A673 (cell line): ENCODE measurements around the gene OR10A7. TPM values are rescaled to one million over a fixed set of nuclear protein-coding genes. Genes with fewer than 3 reads are reported as not detected.

ENCODE experiments used
- BruUV-seq: library from RNA; stranded (reverse); fragments of 400-500 nt; replicated peaks from 2 replicates; lab custom pipeline; 2021; lab: Mats Ljungman, UMichigan
- CTCF ChIA-PET: fragments of 300-600 bp; sonication (Branson Sonifier 250); formaldehyde crosslinking; loops from one replicate; lab custom pipeline; 2022; ENCODE audit warnings: antibody characterized with exemption; lab: Charles Lee
- POLR2A ChIA-PET: fragments of 300-600 bp; sonication (Branson Sonifier 250); formaldehyde crosslinking; loops from one replicate; lab custom pipeline; 2022; ENCODE audit warnings: antibody characterized with exemption; ENCODE audit not compliant: low non-redundant PET; lab: Charles Lee
- DNase-seq: peaks from one replicate; pipeline ENCODE4 v3.0.0-alpha.2; 2015; ENCODE audit warnings: low spot score
- H3K27ac ChIP-seq: fragments of 200-600 bp; sonication (generic); 2 replicates; pipeline ENCODE4 v1.5.1; 2016; ENCODE audit warnings: mixed run types, low read depth, mild to moderate bottlenecking, mixed read lengths, antibody characterized with exemption, low read length; ENCODE audit not compliant: poor library complexity, severe bottlenecking
- H3K27me3 ChIP-seq: fragments of 200-600 bp; sonication (generic); replicated peaks from 2 replicates; pipeline ENCODE4 v1.6.1; 2017; ENCODE audit warnings: mixed run types, low read depth, mild to moderate bottlenecking, mixed read lengths, antibody characterized with exemption, low read length; ENCODE audit not compliant: insufficient read depth, poor library complexity
- H3K36me3 ChIP-seq: fragments of 200-600 bp; sonication (generic); 2 replicates; pipeline ENCODE4 v1.6.1; 2016; ENCODE audit warnings: mixed run types, mild to moderate bottlenecking, mixed read lengths, antibody characterized with exemption, low read length; ENCODE audit not compliant: insufficient read depth, poor library complexity, severe bottlenecking
- H3K4me1 ChIP-seq: fragments of 200-600 bp; sonication (generic); 2 replicates; pipeline ENCODE4 v1.6.1; 2017; ENCODE audit warnings: mixed run types, mild to moderate bottlenecking, mixed read lengths, antibody characterized with exemption, low read length; ENCODE audit not compliant: insufficient read depth, poor library complexity, severe bottlenecking
- H3K4me3 ChIP-seq: fragments of 200-600 bp; sonication (generic); 2 replicates; pipeline ENCODE4 v1.5.1; 2016; ENCODE audit warnings: low read depth, mixed run types, mild to moderate bottlenecking, mixed read lengths, low read length; ENCODE audit not compliant: poor library complexity, severe bottlenecking
- H3K9me3 ChIP-seq: fragments of 200-600 bp; sonication (generic); 2 replicates; pipeline ENCODE4 v1.6.1; 2016; ENCODE audit warnings: mixed run types, low read depth, mild to moderate bottlenecking, mixed read lengths, antibody characterized with exemption, low read length; ENCODE audit not compliant: poor library complexity, severe bottlenecking
- EZH2 ChIP-seq: fragments of 200-600 bp; sonication (generic); IDR thresholded peaks from 2 replicates; pipeline ENCODE4 v1.6.1; 2017; ENCODE audit warnings: borderline replicate concordance, low read depth, mild to moderate bottlenecking, mixed read lengths, antibody characterized with exemption, low read length; ENCODE audit not compliant: poor library complexity, severe bottlenecking
- intact Hi-C: fragments of 100-400 bp; cut with micrococcal nuclease; formaldehyde crosslinking; loops from one replicate; pipeline ENCODE4 v1.10.0; 2022; ENCODE audit not compliant: unreplicated experiment
- total RNA-seq: library from RNA; stranded (reverse); gene quantifications from 2 replicates; pipeline ENCODE4 v1.2.3, GENCODE V29; 2021
- TF ChIP-seq, protein P1 (sequence below): fragments of 300-800, 200-600 bp; sonication (generic); conservative IDR thresholded peaks from 2 replicates; pipeline ENCODE4 v1.5.1; 2017; ENCODE audit warnings: low read depth, mild to moderate bottlenecking, antibody characterized with exemption, low read length, moderate library complexity, mixed read lengths

The OR10A7 gene
- total RNA-seq, 1 experiment from 2014 or later = not detected

DNA sequence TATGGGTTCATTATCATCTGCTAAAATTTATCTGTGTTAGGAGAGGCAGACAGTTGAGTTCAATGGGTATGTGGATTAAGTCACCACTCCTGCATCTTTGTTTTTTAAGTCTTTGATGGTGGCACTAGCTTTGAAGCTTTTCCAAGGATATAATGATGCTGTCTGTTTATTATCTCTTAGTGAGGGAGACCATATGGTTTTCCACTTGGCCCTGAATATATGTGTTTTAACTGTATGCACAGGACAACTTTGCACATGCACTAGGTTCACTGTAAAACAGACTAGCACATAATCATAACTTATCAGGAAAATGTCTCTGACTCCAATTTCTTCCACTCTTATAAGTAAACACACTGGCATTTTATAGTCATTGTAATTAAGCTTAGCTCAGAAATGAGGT is 32.5 kb downstream of the OR10A7 start:
- TF ChIP-seq EZH2 = no peak
- TF ChIP-seq, protein P1, sequence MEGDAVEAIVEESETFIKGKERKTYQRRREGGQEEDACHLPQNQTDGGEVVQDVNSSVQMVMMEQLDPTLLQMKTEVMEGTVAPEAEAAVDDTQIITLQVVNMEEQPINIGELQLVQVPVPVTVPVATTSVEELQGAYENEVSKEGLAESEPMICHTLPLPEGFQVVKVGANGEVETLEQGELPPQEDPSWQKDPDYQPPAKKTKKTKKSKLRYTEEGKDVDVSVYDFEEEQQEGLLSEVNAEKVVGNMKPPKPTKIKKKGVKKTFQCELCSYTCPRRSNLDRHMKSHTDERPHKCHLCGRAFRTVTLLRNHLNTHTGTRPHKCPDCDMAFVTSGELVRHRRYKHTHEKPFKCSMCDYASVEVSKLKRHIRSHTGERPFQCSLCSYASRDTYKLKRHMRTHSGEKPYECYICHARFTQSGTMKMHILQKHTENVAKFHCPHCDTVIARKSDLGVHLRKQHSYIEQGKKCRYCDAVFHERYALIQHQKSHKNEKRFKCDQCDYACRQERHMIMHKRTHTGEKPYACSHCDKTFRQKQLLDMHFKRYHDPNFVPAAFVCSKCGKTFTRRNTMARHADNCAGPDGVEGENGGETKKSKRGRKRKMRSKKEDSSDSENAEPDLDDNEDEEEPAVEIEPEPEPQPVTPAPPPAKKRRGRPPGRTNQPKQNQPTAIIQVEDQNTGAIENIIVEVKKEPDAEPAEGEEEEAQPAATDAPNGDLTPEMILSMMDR = no peak
- no TSS peak for BruUV-seq
- POLR2A ChIA-PET = no interaction called here

DNA sequence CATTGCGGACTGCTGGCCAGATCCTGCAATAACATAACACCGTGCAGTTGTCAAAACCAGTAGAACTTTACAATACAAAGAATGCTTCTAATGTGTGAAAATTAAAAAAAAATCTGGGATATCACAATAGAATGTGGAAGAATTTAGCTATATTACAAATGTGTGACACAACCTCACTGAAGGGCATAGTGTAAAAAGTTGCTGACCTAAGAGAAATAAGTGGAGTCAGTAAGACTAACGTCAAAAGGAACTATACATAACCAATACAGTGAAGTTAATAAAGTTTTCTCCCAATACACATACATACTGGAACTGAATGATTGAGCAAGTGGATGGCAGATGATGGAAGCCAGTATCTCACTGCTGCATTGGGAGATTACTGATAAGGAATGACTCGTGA is 36.0 kb downstream of the OR10A7 start:
- BruUV-seq = no TSS peak
- Histone ChIP-seq H3K36me3 (no peaks in the 10 kb centered on the region), H3K4me3 (no peak overlapping the region), H3K27me3 (peaks cover 22% of the 10 kb centered on the region), H3K27ac (no peak overlapping the region), H3K9me3 (no peaks in the 10 kb centered on the region), H3K4me1 (no peaks in the 10 kb centered on the region)
- CTCF ChIA-PET = no interaction called here
- TF ChIP-seq, protein P1 = no peak
- TF ChIP-seq EZH2 = no peak
- POLR2A ChIA-PET = no interaction called here
- DNase-seq = no peak
- intact Hi-C loops = loop anchor here (10.0 kb wide), 1 partner anchor 58 kb away; the partner anchor contains the start of gene OR6C1

More for the DNA sequence above, 32.5 kb downstream of the OR10A7 start:
- DNase-seq = no peak
- Histone ChIP-seq H3K9me3 (no peaks in the 10 kb centered on the region), H3K4me1 (no peaks in the 10 kb centered on the region), H3K36me3 (no peaks in the 10 kb centered on the region), H3K4me3 (no peak overlapping the region), H3K27ac (no peak overlapping the region), H3K27me3 (peaks cover 24% of the 10 kb centered on the region)
- intact Hi-C loops = loop anchor here (10.0 kb wide), 1 partner anchor 62 kb away; the partner anchor contains the start of gene OR6C1
- CTCF ChIA-PET = no interaction called here

DNA sequence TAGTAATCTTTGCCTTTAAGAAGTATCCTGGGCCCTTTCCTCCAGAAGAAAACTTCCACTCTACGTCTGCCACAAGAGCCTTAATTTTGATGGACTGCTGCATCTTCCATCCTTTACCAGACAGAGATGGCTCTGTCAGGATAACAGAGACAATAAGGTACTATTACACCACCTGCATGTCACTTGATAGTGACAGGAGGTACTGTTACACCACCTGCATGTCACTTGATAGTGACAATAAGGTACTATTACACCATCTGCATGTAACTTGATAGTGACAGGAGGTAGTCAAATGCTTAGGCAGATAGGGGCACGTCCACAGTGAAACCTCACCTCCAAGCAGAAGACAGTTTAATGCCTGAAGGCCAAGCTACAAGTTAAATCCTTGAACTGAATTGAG is 37.5 kb downstream of the OR10A7 start:
- no TSS peak for BruUV-seq
- CTCF ChIA-PET = no interaction called here

More for the DNA sequence above, 37.5 kb downstream of the OR10A7 start:
- H3K27ac ChIP-seq = no peak overlapping the region
- H3K36me3 ChIP-seq = no peaks in the 10 kb centered on the region
- TF ChIP-seq, protein P1 = no peak
- DNase-seq = no peak
- POLR2A ChIA-PET = no interaction called here
- H3K27me3 ChIP-seq = peaks cover 30% of the 10 kb centered on the region
- intact Hi-C loops = loop anchor here (10.0 kb wide), 1 partner anchor 56 kb away; the partner anchor contains the start of gene OR6C1
- no peak overlapping the region for H3K4me3 ChIP-seq
- H3K4me1 ChIP-seq = no peaks in the 10 kb centered on the region
- H3K9me3 ChIP-seq = no peaks in the 10 kb centered on the region

Other genes starting within 250 kb of the OR10A7 start
- gene TESPA1, start 236.3 kb upstream of the OR10A7 start, total RNA-seq = not detected in 2 replicates
- gene NEUROD4, start 201.1 kb upstream of the OR10A7 start, total RNA-seq = not detected in 2 replicates
- gene OR9K2, start 94.6 kb upstream of the OR10A7 start, total RNA-seq = not detected in 2 replicates
- not detected in 2 replicates for gene OR6C74, start 23.6 kb downstream of the OR10A7 start, total RNA-seq
- not detected in 2 replicates for gene OR6C6, start 75.5 kb downstream of the OR10A7 start, total RNA-seq
- gene OR6C1, start 93.3 kb downstream of the OR10A7 start, total RNA-seq = not detected in 2 replicates
- gene OR6C3, start 109.7 kb downstream of the OR10A7 start, total RNA-seq = not detected in 2 replicates
- gene OR6C75, start 141.9 kb downstream of the OR10A7 start, total RNA-seq = not detected in 2 replicates
- not detected in 2 replicates for gene OR6C65, start 179.5 kb downstream of the OR10A7 start, total RNA-seq
- not detected in 2 replicates for gene OR6C76, start 205.2 kb downstream of the OR10A7 start, total RNA-seq
- not detected in 2 replicates for gene OR6C2, start 223.1 kb downstream of the OR10A7 start, total RNA-seq
- gene OR6C70, start 249.1 kb downstream of the OR10A7 start, total RNA-seq = not detected in 2 replicates